Kidney (tissue), 14 donors: Measurements from ENCODE around the gene HHATL. TPM values are rescaled to one million over a fixed set of nuclear protein-coding genes. Genes with fewer than 3 reads are reported as not detected.

Experiments
- DNase-seq, 5 donors: peaks; one replicate each; pipeline ENCODE4 v3.0.0-alpha.2; 2013 to 2020
- FAIRE-seq: peaks from 2 replicates; lab custom pipeline; 2012; peaks lifted over from hg19 to GRCh38; lab: Jason Lieb, UNC
- H3K27ac ChIP-seq, 2 donors: one replicate each; pipeline ENCODE4 v1.7.0; 2013; ENCODE audit warnings: low read depth in 2 of 2, low read length in 2 of 2, inconsistent platforms in 1 of 2
- H3K27me3 ChIP-seq: one replicate; pipeline ENCODE4 v1.7.1; 2013; ENCODE audit warnings: low read length, inconsistent platforms; ENCODE audit not compliant: control insufficient read depth, insufficient read depth
- H3K36me3 ChIP-seq, 3 donors: one replicate each; pipeline versions ENCODE4 v1.7.0 to v1.7.1; 2013; ENCODE audit warnings: low read length in 3 of 3, control low read depth in 1 of 3, inconsistent platforms in 1 of 3; ENCODE audit not compliant: insufficient read depth in 3 of 3, control insufficient read depth in 2 of 3
- H3K4me1 ChIP-seq, 3 donors: one replicate each; pipeline versions ENCODE4 v1.7.0 to v1.7.1; 2013; ENCODE audit warnings: low read length in 3 of 3, inconsistent platforms in 1 of 3, low read depth in 1 of 3; ENCODE audit not compliant: control insufficient read depth in 2 of 3, insufficient read depth in 2 of 3
- H3K4me3 ChIP-seq, 3 donors: one replicate each; pipeline versions ENCODE4 v1.7.0 to v1.8.1; 2013; ENCODE audit warnings: low read length in 3 of 3, control low read depth in 1 of 3, inconsistent platforms in 1 of 3
- H3K9ac ChIP-seq, 3 donors: one replicate each; pipeline versions ENCODE4 v1.7.0 to v1.7.1; 2013; ENCODE audit warnings: low read length in 3 of 3, control low read depth in 1 of 3, inconsistent platforms in 1 of 3
- H3K9me3 ChIP-seq, 3 donors: one replicate each; pipeline versions ENCODE4 v1.7.0 to v1.7.1; 2013; ENCODE audit warnings: low read length in 3 of 3, control low read depth in 1 of 3, inconsistent platforms in 1 of 3; ENCODE audit not compliant: control insufficient read depth in 2 of 3, insufficient read depth in 1 of 3
- CTCF ChIP-seq: IDR thresholded peaks from 3 replicates; pipeline ENCODE4 v1.5.1; 2012; ENCODE audit warnings: mild to moderate bottlenecking, moderate library complexity, borderline replicate concordance; ENCODE audit not compliant: insufficient read depth; ENCODE audit errors: extremely low read depth
- intact Hi-C: fragments of 100-400 bp; cut with DNase I; formaldehyde crosslinking; loops from one replicate; pipeline ENCODE4 v1.11.1; 2022
- polyA plus RNA-seq: library from polyadenylated mRNA; stranded (reverse); fragments of 350-450 nt; fragmentation: Illumina TruSeq; extraction: RNeasy Lipid Tissue Mini Kit (QIAGEN cat#74804); gene quantifications from one replicate; pipeline ENCODE4 v1.2.3, GENCODE V29; 2014; ENCODE audit warnings: low read depth, low replicate concordance; ENCODE audit not compliant: insufficient read depth
- total RNA-seq: library from RNA; stranded (reverse); fragmentation: NEBNext Ultra II Directional; extraction: Animal tissue kit (Norgen Biotek cat#: 25700); gene quantifications from one replicate; pipeline ENCODE4 v1.2.1, GENCODE V29; 2021
- donor health status: control.
- donor health status: control.
- donor health status: control.
- donor health status: control.
- donor health status: control.
- donor health status: DM: yes; HTN: yes; CAD: no.
- donor health status: Normal renal cell carcinoma (clear cell type).

HHATL gene
- total and polyA plus RNA-seq, 2 donors from 2014 or later, result not detected

GRCh38 chr3:42703695-42704025, 1.1 kb upstream of the HHATL start:
- no peaks in the 10 kb centered on the region for H3K9me3 ChIP-seq
- DNase-seq, result no peak
- no peak for TF ChIP-seq CTCF

GRCh38 chr3:42702982-42703694, 540 bp upstream of the HHATL start:
- no peak overlapping the region for H3K9ac ChIP-seq
- H3K27me3 ChIP-seq, result no peaks in the 10 kb centered on the region
- no peak for FAIRE-seq
- TF ChIP-seq CTCF, result no peak
- no peak for DNase-seq
- intact Hi-C loops, result no loop called here
- H3K9me3 ChIP-seq, result no peaks in the 10 kb centered on the region
- H3K4me3 ChIP-seq, result no peak overlapping the region
- no peak overlapping the region for H3K27ac ChIP-seq
- H3K4me1 ChIP-seq, result no peaks in the 10 kb centered on the region
- H3K36me3 ChIP-seq, result no peaks in the 10 kb centered on the region

More at GRCh38 chr3:42703695-42704025, 1.1 kb upstream of the HHATL start:
- Histone ChIP-seq H3K27me3 (no peaks in the 10 kb centered on the region), H3K4me3 (no peak overlapping the region), H3K9ac (no peak overlapping the region), H3K4me1 (no peaks in the 10 kb centered on the region), H3K27ac (no peak overlapping the region), H3K36me3 (no peaks in the 10 kb centered on the region)
- intact Hi-C loops, result no loop called here
- FAIRE-seq, result no peak

- no peak for TF ChIP-seq CTCF
- DNase-seq (peak in 4 of 5 donors; percentile 82 to 89 (median 87)), FAIRE-seq (no peak)
- no peaks in the 10 kb centered on the region for H3K4me1 ChIP-seq
- no peak overlapping the region for H3K27ac ChIP-seq
- H3K9ac ChIP-seq, result no peak overlapping the region
- intact Hi-C loops, result no loop called here
- H3K9me3 ChIP-seq, result no peaks in the 10 kb centered on the region
- H3K27me3 ChIP-seq, result no peaks in the 10 kb centered on the region
- H3K4me3 ChIP-seq, result no peak overlapping the region
- H3K36me3 ChIP-seq, result no peaks in the 10 kb centered on the region
Measured at GRCh38 chr3:42701371-42702065, 1.1 kb downstream of the HHATL start.
